ENCODE results near the gene DOCK10.
A peak's percentile ranks its signal among the peaks of the same experiment; 100 is the strongest.

The DOCK10 gene

DNA sequence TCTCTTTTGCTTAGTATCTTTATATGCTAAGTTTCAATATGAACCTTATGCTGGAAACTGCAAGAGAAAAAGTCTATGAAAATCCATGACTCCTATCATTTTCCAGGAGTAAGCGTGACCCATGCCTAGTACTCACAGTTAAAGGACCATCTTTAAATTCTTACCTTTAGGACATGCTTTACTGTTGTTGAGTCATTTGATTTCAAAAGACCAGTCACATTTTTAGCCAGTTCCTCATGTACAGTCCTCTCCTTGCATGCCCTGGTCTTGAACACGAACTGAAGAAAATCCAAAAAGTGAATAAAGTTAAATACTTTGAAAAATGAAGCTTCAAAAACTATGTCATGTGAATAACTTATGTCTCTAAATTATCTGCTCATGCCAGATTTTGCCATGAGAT is 208.3 kb downstream of the DOCK10 start:
- DNase-seq (ENCODE audit: low spot score) = no peak

DNA sequence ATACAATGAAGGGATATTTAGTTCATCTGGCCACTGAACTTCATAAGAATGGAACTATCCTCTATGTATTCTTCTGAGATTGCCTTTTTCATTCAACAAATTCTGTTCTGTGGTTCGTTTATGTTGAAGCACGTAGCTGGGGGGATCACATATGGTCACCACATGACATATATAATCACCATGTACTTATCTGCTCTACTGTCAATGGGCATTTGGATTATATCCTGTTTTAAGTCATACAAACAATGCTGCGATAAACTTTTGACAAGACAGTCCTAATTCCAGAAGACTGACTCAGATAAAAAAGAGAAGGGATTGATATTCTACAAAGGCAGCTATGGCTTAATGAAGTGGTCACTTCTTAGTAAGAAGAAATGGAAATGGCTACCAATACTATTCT is 210.1 kb downstream of the DOCK10 start:
- no peak for DNase-seq (ENCODE audit: low spot score)

DNA sequence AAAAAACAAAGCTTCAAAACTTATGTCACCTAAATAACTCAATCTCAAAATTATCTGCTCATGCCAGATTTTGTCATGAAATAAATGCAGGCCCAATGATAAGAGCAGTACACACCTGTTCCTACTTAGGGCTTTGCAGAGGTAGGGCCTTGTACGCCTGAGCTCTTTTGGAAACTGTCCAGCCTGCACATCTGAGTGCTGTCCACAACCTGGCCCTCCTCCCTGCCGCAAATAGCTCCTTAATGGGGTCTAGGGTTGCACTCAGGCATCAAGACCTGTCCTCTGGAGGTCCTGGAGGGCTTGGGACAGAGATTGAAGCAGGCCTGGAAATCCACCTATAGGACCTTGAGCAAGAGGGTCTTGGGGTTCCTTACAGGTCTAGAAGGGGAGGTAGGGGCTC is 210.7 kb downstream of the DOCK10 start:
- DNase-seq (ENCODE audit: low spot score) = no peak

DNA sequence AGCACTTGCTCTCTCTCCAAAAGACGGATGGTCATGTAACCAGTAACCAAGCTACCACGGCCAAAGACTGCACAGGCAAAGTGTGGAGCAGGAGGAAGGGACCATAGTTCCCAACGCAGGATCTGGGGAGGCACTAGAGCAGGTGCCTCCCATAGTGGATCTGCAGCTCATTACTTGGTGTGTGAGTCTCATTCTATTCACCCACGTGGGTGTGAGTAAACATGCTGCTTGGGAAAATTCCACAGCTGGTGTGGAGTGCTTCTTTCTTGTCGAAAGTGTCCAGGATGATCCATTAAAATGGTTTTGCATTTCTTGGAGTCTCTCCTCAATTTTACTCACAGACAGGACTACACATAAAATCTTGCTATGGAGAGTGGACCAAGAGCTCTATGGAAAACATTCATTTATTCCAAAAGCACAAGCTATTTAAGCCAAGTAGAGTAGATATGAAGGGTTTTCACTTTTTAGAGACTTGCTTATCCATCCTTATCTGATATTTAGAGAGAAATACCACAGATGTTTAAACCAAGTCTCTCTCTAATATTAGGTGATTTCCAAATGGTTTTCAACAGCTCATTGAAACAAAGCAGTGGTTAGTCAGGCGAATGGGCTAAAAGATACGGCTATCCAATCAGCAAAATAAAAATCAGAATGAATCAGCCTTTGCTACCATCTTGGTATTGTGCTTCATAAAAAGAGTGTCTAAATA is 221.8 kb downstream of the DOCK10 start:
- DNase-seq (ENCODE audit: low spot score) = no peak

DNA sequence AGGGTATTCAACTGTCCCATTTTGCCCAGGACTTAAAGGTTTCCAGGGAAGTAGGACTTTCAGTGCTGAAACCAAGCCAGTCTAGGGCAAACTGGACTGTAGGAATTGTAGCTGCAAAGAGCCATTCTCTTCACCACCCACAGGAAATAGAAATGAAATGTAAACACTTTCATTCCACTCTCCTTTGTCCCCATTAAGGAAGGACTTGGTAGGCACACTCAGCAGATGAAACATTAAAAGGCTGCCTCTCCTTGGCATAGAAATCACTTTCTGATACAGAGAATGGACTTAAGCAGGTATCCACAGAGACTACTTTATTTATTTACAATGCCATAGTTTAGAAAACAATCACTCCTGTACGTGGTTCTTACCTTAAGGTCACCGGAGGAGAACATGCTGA is 223.2 kb downstream of the DOCK10 start:
- DNase-seq (ENCODE audit: low spot score) = no peak

DNA sequence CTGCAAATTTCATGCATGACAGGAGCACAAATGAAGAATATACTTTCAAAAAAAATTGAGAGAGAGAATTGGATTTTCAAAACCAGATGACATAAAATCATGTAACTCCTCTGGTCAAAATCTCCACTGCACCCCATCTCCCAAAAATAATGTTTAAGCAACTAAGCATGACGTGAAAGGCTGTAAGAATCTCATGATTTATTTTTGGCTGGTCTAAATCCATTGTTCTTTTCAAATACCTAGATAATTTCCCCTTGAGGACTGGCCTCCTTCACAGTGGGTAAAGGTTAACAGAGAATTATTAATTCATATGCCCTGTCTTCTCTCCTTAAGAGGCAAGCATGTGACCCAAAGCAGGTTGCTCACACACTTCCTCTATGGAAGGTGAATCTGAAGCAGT is 224.6 kb downstream of the DOCK10 start:
- DNase-seq (ENCODE audit: low spot score) = no peak

DNA sequence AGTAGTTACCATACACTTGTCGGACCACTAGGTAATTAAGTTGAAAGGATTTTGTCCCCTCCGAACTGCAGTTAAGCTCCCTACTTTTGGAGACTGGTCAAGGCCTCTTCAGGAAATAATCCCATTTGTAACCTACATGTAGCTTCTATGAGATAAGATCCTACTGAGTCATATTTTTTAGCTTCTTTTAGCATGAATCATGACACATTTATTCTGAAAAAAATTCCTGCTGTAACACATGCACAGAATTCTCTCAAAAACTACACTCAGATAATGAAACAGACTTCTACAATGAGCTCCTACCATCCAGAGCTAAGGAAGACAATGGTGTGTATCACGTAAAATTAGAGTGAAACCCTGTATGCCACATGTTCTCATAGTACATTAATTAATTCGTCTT is 225.5 kb downstream of the DOCK10 start:
- no peak for DNase-seq (ENCODE audit: low spot score)

DNA sequence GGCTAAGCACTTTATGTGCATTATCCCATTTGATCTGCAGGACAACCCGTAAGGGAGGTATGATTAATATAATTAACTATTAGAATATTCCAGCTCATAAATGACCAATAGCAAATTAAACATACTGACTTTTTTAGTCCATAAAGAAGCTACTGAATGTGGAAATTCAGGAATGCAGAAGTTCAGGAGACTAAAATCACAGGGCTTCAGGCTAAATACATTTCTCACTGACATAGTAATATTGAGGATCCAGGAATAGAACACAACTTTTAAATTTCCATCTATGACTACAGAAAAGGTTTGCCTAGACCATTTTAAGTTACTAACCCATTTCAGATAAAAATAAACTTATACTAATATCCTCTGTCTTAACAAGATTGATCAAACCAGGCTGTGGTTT is 228.7 kb downstream of the DOCK10 start:
- no peak for DNase-seq (ENCODE audit: low spot score)

DNA sequence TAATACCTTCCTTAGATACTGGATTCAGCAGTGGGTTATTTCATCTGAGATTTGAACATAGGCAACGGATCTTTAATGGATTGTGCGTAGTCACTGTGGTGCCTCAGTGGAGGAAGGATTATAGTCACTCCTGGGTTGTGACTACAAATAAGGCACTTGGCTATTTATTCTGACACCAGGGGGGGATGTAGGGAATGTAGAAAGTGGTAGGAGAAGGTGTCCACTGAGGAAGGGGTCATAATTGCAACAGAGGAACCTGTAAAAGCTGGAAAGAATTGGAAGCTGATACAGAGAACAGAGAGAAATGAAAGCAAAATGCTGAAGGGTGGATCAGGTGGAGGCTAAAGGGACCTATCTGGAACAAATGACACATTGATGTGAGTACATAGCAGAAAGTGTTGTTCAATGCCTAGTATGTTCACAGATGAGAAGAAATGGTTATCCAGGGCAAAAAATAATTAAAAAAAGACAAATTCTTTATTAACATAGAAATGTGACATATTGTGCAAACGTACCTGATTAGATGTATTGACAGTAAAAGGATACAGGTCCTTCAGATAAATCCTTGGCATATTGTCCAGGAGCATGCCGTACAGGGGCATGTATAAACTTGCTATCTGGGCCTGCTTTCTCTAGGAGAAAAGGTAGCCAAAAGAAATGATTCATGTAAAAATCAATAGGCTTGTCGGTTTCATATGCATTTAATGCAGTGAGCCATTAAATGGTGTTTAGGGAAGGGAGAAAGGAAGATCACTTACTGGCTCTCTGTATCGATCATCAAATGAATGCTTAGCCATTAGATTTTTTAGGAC is 234.9 kb downstream of the DOCK10 start:
- no peak for DNase-seq (ENCODE audit: low spot score)

DNA sequence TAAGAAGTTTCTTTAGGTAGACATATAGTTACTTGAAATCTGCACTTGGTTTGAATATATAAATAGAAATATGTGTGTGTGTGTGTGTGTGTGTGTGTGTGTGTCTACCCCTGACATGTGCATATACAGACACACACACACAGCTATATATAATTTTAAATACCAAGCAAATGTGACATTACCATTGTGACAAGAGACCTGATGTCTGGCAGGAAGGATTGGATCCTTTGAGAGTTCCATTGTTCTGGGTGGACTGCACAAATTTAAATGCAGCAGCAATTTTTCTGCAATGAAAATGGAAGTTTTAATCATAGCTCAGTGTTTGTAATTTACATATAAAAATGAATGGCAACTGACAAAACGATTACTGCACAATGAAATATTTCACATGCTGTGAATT is 238.3 kb downstream of the DOCK10 start:
- no peak for DNase-seq (ENCODE audit: low spot score)

DNA sequence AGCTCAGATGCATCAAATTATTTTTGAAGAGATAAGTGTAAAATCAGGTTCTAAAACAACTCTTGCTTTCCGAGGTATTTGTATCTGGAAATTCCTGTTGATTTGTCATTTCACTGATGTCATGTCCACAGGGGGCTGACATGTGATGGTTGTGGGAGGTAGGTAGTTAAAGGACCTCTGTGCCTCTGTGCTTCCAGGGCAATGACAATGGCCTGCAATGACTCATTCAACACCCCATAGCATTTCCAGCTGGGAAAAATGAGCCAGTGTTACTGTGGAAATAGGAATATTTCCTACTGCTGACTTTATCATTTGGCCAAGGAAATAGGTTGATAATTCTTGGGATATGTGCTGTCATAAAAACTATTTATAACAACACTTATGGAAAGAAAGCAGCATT is 239.9 kb downstream of the DOCK10 start:
- no peak for DNase-seq (ENCODE audit: low spot score)

DNA sequence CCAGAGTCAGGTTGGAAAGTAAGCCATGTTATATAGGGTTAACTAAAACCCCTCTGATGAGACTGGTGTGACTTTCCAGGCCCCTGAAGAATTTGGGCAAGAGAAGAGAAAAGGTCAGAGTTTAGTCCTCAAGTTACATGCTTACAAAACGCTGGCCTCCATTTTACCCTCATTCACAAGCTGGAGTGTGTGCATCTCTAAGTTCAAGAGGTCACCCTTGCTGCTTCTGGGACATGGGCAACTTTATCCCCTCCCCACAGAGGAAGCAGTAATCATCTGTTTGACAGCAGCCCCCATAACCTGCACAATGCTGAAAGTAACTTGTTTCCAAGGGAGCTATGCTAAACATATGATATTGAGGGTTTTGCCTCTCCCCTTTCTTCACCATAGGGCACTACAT is 240.9 kb downstream of the DOCK10 start:
- DNase-seq (ENCODE audit: low spot score) = no peak

DNA sequence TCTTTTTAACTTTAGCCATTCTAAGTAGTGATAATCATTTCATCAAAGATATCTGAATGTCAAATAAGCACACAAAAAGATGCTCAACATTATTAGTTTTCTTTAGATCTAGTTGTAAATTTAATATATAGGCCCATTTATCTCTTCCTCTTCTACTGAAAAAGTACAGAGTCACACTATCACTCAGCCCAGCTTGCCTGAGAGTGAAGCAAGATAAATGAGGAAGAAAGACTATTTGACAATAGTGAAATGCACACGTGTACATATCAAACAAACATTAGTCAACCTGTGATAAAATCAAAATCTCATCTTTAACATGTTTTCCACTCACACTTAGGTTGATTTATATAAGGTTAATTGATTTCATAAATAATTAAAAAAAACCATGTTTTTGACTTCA is 242.6 kb downstream of the DOCK10 start:
- DNase-seq (ENCODE audit: low spot score) = no peak

DNA sequence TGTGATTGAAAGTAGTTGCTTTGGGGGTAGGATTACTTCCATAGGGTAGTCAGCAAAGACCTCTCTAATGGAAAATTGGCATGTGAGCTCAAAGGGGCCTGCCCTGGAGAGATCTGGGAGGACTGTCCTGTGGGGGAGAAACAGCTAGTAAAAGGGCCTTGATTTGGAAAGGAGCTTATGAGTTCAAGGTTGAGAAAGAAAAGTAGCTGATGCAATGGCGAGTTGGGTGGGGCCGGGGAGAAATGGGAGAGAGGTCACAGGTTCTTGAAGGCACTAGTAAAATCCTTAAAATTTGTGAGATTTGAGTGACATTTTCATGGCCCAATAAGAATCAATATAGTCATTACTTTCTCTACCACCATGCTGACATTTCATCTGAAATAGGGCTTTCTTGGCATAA is 244.1 kb downstream of the DOCK10 start:
- DNase-seq (ENCODE audit: low spot score) = no peak

DNA sequence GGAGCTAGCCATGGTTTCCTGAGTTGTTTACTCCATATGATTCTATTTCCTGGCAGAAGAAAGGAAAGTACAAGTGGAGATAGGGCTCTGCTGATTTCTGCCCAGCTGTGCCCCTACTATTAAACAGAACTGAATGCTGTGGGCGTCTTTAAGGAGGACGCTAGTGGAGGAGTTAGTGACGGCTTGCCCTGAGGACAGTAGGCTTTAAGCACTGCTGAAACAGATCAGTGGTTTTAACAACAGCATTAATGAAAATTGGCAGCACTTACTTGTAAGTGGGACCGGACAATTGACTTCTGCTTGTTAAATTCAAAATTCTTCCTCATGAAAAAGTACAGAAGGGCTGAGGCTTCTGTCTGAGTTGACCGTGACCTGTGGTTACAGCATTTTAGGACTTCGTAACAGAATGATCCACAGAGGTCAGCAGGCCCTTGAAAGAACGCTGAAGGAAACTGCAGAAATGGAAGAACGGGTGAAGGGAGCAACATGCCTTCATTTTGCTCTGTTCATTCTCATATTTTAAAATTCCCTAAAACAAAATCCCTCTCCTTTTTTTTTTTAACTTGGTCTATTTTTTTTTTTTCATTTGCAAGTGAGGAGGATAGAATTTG is 245.5 kb downstream of the DOCK10 start:
- no peak for DNase-seq (ENCODE audit: low spot score)

DNA sequence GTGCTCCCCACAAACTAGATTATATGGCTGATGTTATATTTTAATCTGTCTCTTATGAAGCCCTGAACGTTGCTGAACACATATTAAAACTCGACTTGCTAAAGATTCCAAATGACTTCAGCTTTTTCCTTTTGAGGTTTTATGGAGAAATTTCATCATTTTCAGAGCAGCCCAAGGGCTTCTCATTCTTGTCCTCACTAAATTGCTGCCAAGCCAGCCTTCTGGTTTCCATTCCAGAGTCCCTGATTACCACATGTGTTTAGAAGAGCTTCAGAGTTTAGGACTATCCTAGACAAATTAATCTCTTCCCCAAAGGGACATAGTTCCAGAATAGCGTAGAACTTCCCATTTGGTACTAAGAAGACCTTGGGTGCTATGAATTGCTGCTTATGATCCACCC is 248.3 kb downstream of the DOCK10 start:
- DNase-seq (ENCODE audit: low spot score) = no peak

DNA sequence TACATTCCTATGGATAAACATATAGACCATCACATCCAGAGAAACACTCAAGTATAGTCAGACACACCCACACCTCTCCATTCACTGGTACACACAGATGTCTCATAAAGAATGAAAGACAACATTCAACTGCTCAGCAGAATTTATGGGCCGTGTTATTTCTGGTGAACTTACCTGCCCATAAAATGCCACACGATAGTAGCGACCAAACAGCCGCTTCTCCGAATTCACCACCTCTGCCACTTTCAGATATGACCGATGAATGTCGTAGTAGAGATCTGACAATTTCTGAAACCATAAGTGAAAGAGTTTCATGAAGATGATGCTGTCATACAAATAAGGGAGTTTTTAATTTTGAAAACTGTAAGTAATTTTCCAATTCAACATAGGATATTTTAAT is 255.4 kb downstream of the DOCK10 start:
- no peak for DNase-seq (ENCODE audit: low spot score)

DNA sequence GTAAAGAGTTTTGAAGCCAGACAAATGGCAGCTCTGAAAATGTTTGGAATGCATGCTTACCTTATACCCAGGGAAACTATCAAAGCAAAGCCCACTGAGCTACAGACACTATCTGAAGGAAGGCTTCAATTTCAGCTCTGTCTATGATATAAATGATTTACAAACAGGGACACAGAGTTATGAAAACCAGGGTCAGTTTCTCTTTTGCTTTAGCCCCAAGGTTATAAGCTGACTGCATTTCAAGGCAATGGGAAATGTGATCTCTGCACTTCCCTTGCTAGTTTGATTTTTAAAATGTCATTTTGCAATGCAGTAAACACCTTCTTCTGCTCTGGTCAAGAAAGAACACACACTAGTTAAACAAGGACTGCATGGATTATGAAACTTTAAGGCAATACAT is 260.9 kb downstream of the DOCK10 start:
- no peak for DNase-seq (ENCODE audit: low spot score)

DNA sequence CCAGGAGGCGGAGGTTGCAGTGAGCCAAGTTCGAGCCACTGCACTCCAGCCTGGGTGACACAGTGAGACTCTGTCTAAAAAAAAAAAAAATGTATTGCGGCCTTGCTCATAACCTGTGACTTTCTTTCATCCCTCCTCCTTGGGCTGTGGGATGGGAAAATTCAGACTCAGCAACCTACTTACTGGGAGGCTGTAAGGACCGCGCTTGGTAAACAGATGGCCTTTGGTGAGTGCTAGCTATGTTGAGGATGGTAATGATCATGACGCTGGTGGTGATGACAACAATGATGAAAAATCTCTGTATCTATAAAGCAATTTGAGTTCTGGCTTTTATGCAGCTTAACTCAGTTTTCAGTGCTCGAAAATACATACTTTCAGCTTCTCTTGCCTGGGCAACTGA is 261.4 kb downstream of the DOCK10 start:
- no peak for DNase-seq (ENCODE audit: low spot score)

DNA sequence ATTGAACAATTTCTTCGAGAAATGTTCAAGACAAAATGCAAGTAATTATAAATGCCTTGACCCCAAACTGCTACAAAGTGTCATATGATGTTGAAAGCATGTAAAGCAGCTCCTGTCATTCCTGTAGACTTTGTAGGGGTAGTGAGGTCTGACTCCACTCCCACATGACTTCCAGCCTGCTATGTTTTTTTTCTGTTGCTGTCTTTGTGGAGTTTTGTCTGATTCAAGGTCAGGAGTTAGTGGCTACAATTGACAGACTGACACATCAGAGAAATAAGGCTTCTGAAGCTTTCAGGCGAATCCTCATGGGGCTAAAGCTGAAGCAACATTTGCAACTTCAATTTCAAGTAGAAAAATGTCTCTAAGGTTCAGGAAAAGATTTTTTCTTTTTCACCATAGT is 262.2 kb downstream of the DOCK10 start:
- no peak for DNase-seq (ENCODE audit: low spot score)

DNA sequence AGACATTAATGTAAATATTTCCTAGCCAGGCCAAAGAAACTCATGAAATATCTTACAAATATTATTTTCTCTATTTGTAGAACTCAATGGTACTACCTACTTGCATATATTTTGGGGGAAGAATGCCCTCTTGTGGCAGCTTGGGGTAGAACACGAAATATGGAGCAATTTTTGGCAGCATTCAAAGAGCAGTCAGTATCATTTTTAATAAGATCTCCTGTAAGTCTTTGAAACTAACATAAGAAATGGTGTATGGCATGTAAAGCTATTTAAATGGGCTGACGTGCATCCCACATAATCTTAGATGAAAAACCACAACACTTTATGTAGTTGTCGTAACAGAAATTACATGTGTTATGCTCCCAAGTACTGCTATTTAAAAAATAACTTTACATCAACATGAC is 263.8 kb downstream of the DOCK10 start:
- peak; percentile 65 for DNase-seq (ENCODE audit: low spot score)

DNA sequence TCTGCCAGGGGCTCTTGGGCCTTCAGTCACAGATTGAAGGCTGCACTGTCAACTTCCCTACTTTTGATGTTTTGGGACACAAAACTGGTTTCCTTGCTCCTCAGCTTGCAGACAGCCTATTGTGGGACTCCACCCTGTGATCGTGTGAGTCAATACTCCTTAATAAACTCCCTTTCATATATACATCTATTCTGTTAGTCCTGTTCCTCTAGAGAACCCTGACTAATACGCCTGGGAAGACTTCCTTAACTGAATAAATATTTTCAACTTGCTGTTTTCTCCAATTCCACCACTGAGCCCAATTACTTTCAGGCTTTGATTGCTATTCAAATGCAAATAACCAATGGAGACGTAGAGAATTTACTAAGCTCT is 264.7 kb downstream of the DOCK10 start:
- no peak for DNase-seq (ENCODE audit: low spot score)

DNA sequence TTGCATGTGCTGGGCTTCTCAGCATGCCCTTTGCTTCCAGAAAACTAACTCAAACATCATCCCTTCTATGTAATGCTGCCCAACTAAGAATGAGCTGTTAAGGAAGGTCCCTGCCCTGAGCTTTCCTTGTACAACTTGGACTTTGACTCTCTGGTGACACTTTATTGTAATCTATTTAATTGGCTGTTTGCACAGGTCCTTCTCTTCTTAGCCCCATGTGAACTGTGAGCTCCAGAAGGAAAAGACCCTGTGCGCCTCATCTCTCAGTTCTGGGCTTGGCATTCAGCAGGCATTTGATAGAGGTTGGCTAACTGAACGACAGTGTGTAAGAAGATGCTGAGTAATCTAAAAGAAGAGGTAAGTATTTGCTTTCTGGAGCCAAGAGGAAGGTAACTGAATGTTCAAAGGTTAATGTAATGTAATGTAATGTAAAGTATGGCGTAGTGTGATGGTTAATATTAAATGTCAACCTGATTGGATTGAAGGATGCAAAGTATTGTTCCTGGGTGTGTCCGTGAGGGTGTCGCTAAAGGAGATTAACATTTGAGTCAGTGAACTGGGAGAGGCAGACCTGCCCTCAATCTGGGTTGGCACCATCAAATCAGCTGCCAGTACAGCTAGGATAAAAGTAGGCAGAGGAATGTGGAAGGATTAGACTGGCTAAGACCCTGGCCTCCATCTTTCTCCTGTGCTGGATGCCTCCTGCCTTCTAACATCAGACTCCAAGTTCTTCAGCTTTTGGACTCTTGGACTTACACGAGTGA is 265.3 kb downstream of the DOCK10 start:
- DNase-seq (ENCODE audit: low spot score) = no peak

All from activated CD4-positive, alpha-beta T cell treated with anti-CD3 and anti-CD28 coated beads, Interleukin-2, Interleukin-4, amounts not matched to agents 100 ng/mL and 50 ng/mL, durations not matched to agents 16 hours and 8 hours (primary cell).